ENCODE results near the gene SLC39A11. TPM values are rescaled to one million over a fixed set of nuclear protein-coding genes. Genes with fewer than 3 reads are reported as not detected.

SLC39A11 gene
- total RNA-seq, 2 donors from 2014 or later = 27.8 to 39.6 TPM

- TF ChIP-seq CTCF (IDR thresholded peaks at IDR 0.05) (no peak), POLR2A (IDR thresholded peaks at IDR 0.05) (no peak)
- no peak overlapping the region for H3K4me3 ChIP-seq
- WGBS, 2 donors = 62 to 71% methylated on average over 1 of the region's 1 CpG
- H3K27ac ChIP-seq = no peak overlapping the region
- no peak for ATAC-seq
- H3K27me3 ChIP-seq = no peaks in the 10 kb centered on the region
- H3K4me1 ChIP-seq = peaks cover 25% of the 10 kb centered on the region
- intact Hi-C loops (cut with DNase I) = no loop called here
- peaks cover 0 to 8% (median 0%) of the 10 kb centered on the region in 3 donors for H3K9me3 ChIP-seq
- no peaks in the 10 kb centered on the region for H3K36me3 ChIP-seq (replicated peaks in 1 of 2; ENCODE audit: insufficient read depth in 1 of 2, low read depth in 2 of 2)
- DNase-seq = no peak
Observed at GRCh38 chr17:72605543-72605942, 486.9 kb downstream of the SLC39A11 start.

GRCh38 chr17:72604518-72604917, 488.0 kb downstream of the SLC39A11 start:
- 58 to 72% methylated on average over 11 of the region's 11 CpGs for WGBS, 2 donors
- intact Hi-C loops (cut with DNase I) = no loop called here
- ATAC-seq = no peak

GRCh38 chr17:72603420-72604242, 488.9 kb downstream of the SLC39A11 start:
- ATAC-seq (peak; percentile 25), DNase-seq (no peak)
- H3K9me3 ChIP-seq = peaks cover 0 to 8% (median 0%) of the 10 kb centered on the region in 3 donors
- TF ChIP-seq POLR2A (IDR thresholded peaks at IDR 0.05) (no peak), CTCF (IDR thresholded peaks at IDR 0.05) (no peak)
- intact Hi-C loops (cut with DNase I) = no loop called here
- peak overlapping the region; percentile 34 to 74 (median 52) for H3K27ac ChIP-seq
- no peaks in the 10 kb centered on the region for H3K27me3 ChIP-seq
- H3K36me3 ChIP-seq (replicated peaks in 1 of 2; ENCODE audit: insufficient read depth in 1 of 2, low read depth in 2 of 2) = no peaks in the 10 kb centered on the region
- no peak overlapping the region for H3K4me3 ChIP-seq
- H3K4me1 ChIP-seq = peaks cover 8% of the 10 kb centered on the region
- 79 to 85% methylated on average over 6 to 7 of the region's 7 CpGs for WGBS, 2 donors

More at GRCh38 chr17:72604518-72604917, 488.0 kb downstream of the SLC39A11 start:
- Histone ChIP-seq H3K4me3 (no peak overlapping the region), H3K9me3 (peaks cover 0 to 8% (median 0%) of the 10 kb centered on the region in 3 donors), H3K36me3 (replicated peaks in 1 of 2; ENCODE audit: insufficient read depth in 1 of 2, low read depth in 2 of 2) (no peaks in the 10 kb centered on the region), H3K27ac (peak overlapping the region in 3 of 4 donors; percentile 14 to 42 (median 36)), H3K27me3 (no peaks in the 10 kb centered on the region), H3K4me1 (peaks cover 16% of the 10 kb centered on the region)
- TF ChIP-seq CTCF (IDR thresholded peaks at IDR 0.05) (no peak), POLR2A (IDR thresholded peaks at IDR 0.05) (no peak)
- no peak for DNase-seq

GRCh38 chr17:72602517-72603419, 489.7 kb downstream of the SLC39A11 start:
- Histone ChIP-seq H3K36me3 (replicated peaks in 1 of 2; ENCODE audit: insufficient read depth in 1 of 2, low read depth in 2 of 2) (no peaks in the 10 kb centered on the region), H3K27me3 (no peaks in the 10 kb centered on the region), H3K27ac (peak overlapping the region; percentile 34 to 74 (median 52)), H3K4me3 (no peak overlapping the region), H3K9me3 (peaks cover 0 to 2% (median 0%) of the 10 kb centered on the region in 3 donors), H3K4me1 (peaks cover 8% of the 10 kb centered on the region)
- TF ChIP-seq CTCF (IDR thresholded peaks at IDR 0.05) (peak in 3 of 7 experiments; percentile 2 to 8 (median 7)), POLR2A (IDR thresholded peaks at IDR 0.05) (peak in 2 of 3 donors; percentile 13 to 29)
- intact Hi-C loops (cut with DNase I) = no loop called here
- peak; percentile 40 to 68 (median 52) for DNase-seq
- 45 to 65% methylated on average over 12 of the region's 12 CpGs for WGBS, 2 donors
- peak; percentile 86 for ATAC-seq

Measured in body of pancreas (tissue), 4 donors.